ENCODE measurements around the gene ZRANB1.

- no peak for TF ChIP-seq CTCF (IDR thresholded peaks at IDR 0.05 in 4 of 5, conservative IDR thresholded peaks at IDR 0.05 in 1 of 5)
- TF ChIP-seq POLR2A (IDR thresholded peaks at IDR 0.05): no peak
Observed at GRCh38 chr10:125001313-125002046, 59.6 kb downstream of the ZRANB1 start.
